HEK293 (cell line): ENCODE results near the gene TAGLN2.

Source experiments
- ZSCAN30 ChIP-seq: fragments of 450-650 bp; IDR thresholded peaks from 2 replicates; pipeline ENCODE4 v1.5.1; 2018; ENCODE audit warnings: missing biosample characterization, mild to moderate bottlenecking, missing genetic modification characterization, moderate library complexity
- TF ChIP-seq, protein P1 (sequence below): fragments of 450-650 bp; formaldehyde crosslinking; IDR thresholded peaks from 2 replicates; pipeline ENCODE4 v1.5.1; 2016; ENCODE audit warnings: missing biosample characterization, missing genetic modification characterization
- TF ChIP-seq, protein P2 (sequence below): fragments of 450-650 bp; IDR thresholded peaks from 2 replicates; pipeline ENCODE4 v1.5.1; 2018; ENCODE audit warnings: missing biosample characterization, mild to moderate bottlenecking, missing genetic modification characterization

DNA sequence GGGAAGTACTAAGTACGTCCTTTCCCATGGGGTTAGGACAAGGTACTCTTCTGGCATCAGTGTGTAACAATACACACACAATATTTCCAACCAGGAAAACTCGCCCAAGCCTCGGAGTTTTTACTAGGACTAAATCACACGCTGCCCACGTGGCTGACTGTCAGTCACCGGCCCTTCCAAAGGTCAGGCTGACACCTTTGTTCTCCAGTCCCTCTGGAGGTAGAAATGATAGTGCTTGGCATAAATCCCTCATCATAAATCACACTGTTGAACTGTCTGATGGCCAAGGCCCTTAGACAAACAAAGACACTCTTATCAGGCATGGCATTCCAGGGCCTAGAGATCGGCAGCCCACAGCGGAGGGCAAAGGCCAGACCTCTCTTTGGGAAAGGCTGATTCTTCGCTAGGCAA is 45.6 kb upstream of the TAGLN2 start:
- TF ChIP-seq, protein P1, sequence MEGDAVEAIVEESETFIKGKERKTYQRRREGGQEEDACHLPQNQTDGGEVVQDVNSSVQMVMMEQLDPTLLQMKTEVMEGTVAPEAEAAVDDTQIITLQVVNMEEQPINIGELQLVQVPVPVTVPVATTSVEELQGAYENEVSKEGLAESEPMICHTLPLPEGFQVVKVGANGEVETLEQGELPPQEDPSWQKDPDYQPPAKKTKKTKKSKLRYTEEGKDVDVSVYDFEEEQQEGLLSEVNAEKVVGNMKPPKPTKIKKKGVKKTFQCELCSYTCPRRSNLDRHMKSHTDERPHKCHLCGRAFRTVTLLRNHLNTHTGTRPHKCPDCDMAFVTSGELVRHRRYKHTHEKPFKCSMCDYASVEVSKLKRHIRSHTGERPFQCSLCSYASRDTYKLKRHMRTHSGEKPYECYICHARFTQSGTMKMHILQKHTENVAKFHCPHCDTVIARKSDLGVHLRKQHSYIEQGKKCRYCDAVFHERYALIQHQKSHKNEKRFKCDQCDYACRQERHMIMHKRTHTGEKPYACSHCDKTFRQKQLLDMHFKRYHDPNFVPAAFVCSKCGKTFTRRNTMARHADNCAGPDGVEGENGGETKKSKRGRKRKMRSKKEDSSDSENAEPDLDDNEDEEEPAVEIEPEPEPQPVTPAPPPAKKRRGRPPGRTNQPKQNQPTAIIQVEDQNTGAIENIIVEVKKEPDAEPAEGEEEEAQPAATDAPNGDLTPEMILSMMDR (tag by site-specific recombination), result no peak
- TF ChIP-seq, protein P2, sequence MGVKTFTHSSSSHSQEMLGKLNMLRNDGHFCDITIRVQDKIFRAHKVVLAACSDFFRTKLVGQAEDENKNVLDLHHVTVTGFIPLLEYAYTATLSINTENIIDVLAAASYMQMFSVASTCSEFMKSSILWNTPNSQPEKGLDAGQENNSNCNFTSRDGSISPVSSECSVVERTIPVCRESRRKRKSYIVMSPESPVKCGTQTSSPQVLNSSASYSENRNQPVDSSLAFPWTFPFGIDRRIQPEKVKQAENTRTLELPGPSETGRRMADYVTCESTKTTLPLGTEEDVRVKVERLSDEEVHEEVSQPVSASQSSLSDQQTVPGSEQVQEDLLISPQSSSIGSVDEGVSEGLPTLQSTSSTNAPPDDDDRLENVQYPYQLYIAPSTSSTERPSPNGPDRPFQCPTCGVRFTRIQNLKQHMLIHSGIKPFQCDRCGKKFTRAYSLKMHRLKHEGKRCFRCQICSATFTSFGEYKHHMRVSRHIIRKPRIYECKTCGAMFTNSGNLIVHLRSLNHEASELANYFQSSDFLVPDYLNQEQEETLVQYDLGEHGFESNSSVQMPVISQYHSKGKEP (tag by site-specific recombination), result no peak
- TF ChIP-seq ZSCAN30 (tag by site-specific recombination), result no peak
